Measurements from ENCODE around the gene EMC8.

DNA sequence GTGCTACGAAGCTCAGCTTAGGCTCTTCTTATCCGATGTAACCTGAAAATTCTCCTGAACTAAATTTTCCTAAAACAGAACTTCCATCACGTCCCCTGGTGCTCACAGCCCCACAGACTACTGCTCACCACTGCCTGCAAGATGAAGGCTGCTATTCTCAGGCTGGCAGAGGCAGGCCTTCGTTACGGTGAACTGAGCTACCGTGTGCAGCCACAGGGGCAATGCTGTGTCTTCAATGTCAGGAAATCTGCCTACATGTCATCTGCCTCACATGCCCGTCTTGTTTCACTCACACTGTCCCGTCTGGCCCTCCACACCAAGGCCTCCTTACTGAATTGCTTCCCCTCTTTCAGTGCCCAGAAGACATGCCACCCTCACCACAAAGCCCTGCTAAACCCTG lies 15.9 kb downstream of the EMC8 start:
- TF ChIP-seq, protein P1, sequence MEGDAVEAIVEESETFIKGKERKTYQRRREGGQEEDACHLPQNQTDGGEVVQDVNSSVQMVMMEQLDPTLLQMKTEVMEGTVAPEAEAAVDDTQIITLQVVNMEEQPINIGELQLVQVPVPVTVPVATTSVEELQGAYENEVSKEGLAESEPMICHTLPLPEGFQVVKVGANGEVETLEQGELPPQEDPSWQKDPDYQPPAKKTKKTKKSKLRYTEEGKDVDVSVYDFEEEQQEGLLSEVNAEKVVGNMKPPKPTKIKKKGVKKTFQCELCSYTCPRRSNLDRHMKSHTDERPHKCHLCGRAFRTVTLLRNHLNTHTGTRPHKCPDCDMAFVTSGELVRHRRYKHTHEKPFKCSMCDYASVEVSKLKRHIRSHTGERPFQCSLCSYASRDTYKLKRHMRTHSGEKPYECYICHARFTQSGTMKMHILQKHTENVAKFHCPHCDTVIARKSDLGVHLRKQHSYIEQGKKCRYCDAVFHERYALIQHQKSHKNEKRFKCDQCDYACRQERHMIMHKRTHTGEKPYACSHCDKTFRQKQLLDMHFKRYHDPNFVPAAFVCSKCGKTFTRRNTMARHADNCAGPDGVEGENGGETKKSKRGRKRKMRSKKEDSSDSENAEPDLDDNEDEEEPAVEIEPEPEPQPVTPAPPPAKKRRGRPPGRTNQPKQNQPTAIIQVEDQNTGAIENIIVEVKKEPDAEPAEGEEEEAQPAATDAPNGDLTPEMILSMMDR (IDR thresholded peaks at IDR 0.05), result no peak
- no peak for TF ChIP-seq POLR2A (IDR thresholded peaks at IDR 0.05)
